Measurements from ENCODE around the gene CKM.
"Not testable (repeated sequence)": the region's sequence is repeated elsewhere in the genome, so short reads cannot be mapped to it uniquely, and the experiment has no call there.

CKM gene

GRCh38 chr19:45275370-45275971 is 47.2 kb downstream of the CKM start:
- no peak for TF ChIP-seq POLR2A (IDR thresholded peaks at IDR 0.05; ENCODE audit: low read depth, low read length)
- DNase-seq (ENCODE audit: insufficient read length, low spot score) (no peak), FAIRE-seq (no peak)

- no peak for FAIRE-seq
- DNase-seq (ENCODE audit: insufficient read length, low spot score): no peak
- TF ChIP-seq POLR2A (IDR thresholded peaks at IDR 0.05; ENCODE audit: low read depth, low read length): no peak
Observed at GRCh38 chr19:45273521-45273855, 49.2 kb downstream of the CKM start.

GRCh38 chr19:45271735-45272108 is 51.0 kb downstream of the CKM start:
- no peak for TF ChIP-seq POLR2A (IDR thresholded peaks at IDR 0.05; ENCODE audit: low read depth, low read length)
- DNase-seq (ENCODE audit: insufficient read length, low spot score) (no peak), FAIRE-seq (no peak)

- no peak for TF ChIP-seq POLR2A (IDR thresholded peaks at IDR 0.05; ENCODE audit: low read depth, low read length)
- no peak for FAIRE-seq
- DNase-seq (ENCODE audit: insufficient read length, low spot score): no peak
Observed at GRCh38 chr19:45271098-45271734, 51.5 kb downstream of the CKM start.

GRCh38 chr19:45269939-45270338 is 52.7 kb downstream of the CKM start:
- DNase-seq (ENCODE audit: insufficient read length, low spot score); FAIRE-seq: not testable (repeated sequence)

GRCh38 chr19:45267296-45267695 is 55.4 kb downstream of the CKM start:
- FAIRE-seq: no peak
- no peak for DNase-seq (ENCODE audit: insufficient read length, low spot score)
- no peak for TF ChIP-seq POLR2A (IDR thresholded peaks at IDR 0.05; ENCODE audit: low read depth, low read length)

- DNase-seq (ENCODE audit: insufficient read length, low spot score) (no peak), FAIRE-seq (no peak)
- no peak for TF ChIP-seq POLR2A (IDR thresholded peaks at IDR 0.05; ENCODE audit: low read depth, low read length)
Observed at GRCh38 chr19:45265375-45265774, 57.3 kb downstream of the CKM start.

GRCh38 chr19:45264781-45265317 is 57.8 kb downstream of the CKM start:
- no peak for DNase-seq (ENCODE audit: insufficient read length, low spot score)
- TF ChIP-seq POLR2A (IDR thresholded peaks at IDR 0.05; ENCODE audit: low read depth, low read length): no peak
- no peak for FAIRE-seq

GRCh38 chr19:45263013-45263412 is 59.7 kb downstream of the CKM start:
- DNase-seq (ENCODE audit: insufficient read length, low spot score) (no peak), FAIRE-seq (no peak)
- TF ChIP-seq POLR2A (IDR thresholded peaks at IDR 0.05; ENCODE audit: low read depth, low read length): no peak

GRCh38 chr19:45262570-45262969 is 60.1 kb downstream of the CKM start:
- FAIRE-seq: no peak
- no peak for TF ChIP-seq POLR2A (IDR thresholded peaks at IDR 0.05; ENCODE audit: low read depth, low read length)
- DNase-seq (ENCODE audit: insufficient read length, low spot score): no peak

- DNase-seq (ENCODE audit: insufficient read length, low spot score): no peak
- no peak for FAIRE-seq
- TF ChIP-seq POLR2A (IDR thresholded peaks at IDR 0.05; ENCODE audit: low read depth, low read length): no peak
Observed at GRCh38 chr19:45258862-45259261, 63.8 kb downstream of the CKM start.

- no peak for FAIRE-seq
Observed at GRCh38 chr19:45256836-45257235, 65.8 kb downstream of the CKM start.

More at GRCh38 chr19:45256836-45257235, 65.8 kb downstream of the CKM start:
- no peak for DNase-seq (ENCODE audit: insufficient read length, low spot score)
- no peak for TF ChIP-seq POLR2A (IDR thresholded peaks at IDR 0.05; ENCODE audit: low read depth, low read length)
